Measurements from ENCODE around the gene COMP.

The COMP gene

DNA sequence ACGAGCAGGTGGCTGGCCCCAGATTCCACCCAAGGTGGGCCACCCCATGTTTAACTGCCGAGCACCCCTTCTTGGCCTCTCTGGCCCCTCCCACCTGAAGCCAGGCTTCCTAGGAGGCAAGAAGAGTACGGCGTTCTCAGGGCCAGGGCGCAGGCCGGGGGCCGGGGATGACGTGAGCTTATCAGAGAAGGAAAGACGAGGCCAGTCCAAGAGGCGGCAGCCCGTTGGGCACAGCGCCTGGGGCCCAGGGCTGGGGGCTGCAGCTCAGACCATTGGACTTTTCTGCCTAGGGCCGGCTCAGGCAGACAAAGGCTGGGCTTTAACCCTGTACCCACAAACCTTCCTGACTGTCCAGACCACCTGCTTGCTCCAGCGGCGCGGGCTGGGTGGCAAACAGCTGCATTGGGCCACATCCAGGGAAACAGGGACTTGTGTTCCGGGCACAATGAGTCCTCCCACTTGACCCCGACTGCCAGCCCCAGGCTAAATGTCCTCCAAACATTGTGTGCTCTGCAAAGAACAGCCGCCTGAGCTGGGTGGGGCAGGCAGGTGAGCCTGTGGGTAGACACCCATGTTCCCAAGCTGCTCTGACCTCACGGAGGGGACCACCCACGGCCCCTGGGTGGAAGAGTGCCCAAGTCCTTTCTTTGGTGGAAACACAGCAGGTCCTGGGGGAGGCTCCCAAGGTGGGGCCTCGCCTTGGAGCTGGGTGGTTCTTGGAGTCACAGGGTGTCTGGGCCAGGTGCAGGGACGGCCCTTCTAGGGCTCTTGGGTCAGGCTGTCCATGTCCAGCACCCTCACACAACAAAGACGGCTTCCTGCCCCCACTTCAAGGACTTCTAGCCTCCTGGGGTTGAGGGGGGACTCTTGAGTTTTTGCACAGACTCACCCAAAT lies 21.9 kb downstream of the COMP start:
- DNase-seq, result peak; percentile 7

DNA sequence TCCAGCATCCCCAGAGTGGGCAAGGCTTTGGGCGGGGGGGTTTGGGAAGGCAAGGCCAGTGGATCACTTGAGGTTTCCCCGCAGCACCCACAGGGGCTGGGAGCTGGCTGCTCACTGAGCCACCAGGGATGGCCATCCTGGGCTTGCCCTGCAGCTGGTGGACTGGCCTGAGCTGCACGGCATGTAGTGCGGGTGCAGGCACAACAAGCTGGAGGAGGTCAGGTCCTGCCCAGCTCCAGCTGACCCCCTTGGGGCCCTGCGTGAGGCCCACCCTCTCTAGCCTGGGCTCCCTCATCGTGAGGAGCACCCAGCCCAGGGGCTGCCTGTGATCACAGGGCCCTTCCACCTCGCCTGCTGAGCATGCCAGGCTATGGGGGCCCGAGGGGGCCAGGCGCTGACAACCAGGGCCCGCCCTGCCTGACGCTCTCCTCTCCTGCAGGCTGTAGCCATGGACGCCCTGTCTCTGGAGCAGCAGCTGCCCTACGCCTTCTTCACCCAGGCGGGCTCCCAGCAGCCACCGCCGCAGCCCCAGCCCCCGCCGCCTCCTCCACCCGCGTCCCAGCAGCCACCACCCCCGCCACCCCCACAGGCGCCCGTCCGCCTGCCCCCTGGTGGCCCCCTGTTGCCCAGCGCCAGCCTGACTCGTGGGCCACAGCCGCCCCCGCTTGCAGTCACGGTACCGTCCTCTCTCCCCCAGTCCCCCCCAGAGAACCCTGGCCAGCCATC lies 22.9 kb downstream of the COMP start:
- no peak for DNase-seq

DNA sequence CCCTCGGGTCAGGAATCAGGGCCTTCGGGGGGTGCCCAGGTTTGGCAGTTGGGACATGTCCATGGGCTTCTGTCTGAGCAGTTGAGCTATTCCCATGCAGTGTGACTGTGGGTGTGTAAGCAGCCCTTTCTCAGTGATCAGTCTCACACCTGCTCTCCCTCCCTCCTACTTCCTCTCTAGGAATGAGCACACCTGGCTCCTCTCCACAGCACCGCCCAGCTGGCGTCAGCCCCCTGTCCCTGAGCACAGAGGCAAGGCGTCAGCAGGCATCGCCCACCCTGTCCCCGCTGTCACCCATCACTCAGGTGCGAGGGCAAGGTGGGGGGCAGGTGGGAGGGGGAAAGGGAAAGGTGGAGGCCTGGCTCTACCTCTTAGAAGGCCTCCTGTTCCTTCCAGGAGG lies 25.9 kb downstream of the COMP start:
- DNase-seq, result no peak

DNA sequence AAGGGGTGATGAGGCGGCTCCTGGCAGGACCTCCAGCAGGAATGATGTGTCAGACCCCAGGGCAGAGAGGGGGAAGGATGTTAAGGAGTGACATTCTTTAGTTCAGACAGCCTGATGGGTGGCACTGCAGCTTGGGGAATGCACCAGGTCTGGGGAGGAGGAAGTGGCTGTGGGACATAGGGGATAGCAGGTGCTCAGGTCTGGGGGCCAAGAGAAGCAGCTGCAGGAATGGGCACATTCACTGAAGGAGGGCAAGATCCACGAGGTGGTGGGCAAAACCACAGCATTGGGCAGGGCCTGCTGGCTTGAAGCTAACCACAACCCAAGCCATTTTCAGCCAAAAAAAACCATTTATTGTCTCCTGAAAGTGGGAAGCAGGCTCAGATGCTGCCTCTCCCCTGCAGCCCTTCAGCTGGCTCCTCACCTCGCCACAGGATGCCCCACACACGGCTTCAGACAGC lies 26.5 kb downstream of the COMP start:
- no peak for DNase-seq

DNA sequence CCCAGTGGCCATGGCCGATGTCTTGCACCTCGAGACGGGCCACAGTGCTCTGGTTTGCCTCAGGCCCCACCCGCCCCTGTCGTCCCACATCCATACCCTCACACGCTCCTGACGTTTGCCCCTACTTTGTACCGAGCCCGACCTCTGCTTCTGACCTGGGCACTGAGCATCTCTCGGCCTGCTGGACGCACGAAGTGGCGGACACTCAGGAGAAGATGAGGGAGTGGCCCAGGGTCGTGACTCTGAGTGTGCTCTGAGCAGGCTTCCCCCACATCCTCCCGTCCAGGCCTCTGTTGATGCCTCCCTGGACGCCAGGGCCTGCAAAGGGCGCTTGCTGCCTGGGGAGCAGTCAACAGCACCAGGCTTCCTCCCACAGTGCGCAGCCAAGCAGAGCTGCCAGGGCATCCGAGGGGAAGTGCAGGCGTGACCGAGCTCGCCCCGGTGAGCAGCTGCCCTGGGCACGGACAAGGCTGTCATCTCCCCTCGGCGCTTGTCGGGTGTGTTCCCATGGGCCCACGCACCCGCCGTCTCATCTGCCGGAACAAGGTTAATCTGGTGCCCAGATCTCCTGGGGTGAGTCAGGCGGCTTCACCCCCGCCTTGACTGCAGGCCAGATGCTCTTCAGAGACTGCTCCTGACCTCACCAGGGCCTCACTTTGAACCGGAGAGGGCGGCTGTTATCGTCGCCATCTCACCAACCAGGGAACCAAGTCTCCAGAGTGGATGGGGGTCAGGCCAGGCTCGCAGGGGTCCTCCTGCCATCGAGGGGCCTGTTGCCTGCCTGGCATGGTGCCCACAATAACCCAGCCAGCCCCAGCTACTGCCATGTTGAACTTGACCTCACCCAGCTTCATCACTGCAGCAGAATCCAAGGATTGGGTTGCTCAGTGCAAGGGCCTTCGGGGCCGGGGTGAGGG lies 27.2 kb downstream of the COMP start:
- DNase-seq, result peak; percentile 44

DNA sequence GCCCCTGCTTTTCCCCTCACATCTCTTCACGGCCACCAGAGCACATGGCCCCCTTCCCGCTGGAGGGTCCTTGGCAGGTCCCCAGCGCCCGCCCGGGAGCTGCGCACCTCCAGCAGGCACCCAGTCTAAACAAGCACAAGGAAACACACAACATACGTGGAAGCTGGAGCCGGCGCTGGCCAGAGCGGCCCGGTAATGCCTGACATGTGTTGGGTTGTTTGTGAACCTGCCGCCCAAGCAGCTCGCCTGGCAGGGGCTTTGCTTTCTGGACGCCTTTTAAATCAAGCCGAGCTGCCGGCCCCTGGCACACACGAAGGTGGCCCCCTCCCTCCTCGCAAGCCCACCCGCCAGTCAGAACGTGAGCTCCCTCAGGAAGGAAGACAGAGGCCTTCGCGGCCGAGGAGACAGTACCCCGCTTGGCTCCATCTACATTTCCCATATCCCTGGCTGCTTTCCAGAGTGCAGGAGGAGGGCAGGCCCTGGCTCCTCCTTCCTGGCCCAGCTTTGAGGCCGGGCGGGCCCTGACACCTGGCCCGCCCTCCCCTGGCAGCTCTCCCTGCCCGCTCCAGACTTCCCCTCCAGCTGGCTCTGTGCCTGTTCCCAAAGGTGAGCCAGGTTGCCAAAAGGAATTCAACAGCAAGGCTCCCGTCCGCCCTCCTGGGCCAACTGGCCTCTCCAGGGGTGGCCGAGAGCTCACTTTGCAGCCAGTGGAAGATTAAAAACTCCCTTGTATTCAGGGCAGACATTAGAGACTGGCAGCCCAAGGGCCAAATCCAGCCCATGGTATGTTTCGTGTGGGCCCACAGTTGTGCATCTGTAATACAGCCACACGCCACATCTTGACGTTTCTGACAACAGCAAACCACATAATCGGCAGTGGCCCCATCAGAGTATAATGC lies 28.7 kb downstream of the COMP start:
- peak; percentile 92 for DNase-seq

DNA sequence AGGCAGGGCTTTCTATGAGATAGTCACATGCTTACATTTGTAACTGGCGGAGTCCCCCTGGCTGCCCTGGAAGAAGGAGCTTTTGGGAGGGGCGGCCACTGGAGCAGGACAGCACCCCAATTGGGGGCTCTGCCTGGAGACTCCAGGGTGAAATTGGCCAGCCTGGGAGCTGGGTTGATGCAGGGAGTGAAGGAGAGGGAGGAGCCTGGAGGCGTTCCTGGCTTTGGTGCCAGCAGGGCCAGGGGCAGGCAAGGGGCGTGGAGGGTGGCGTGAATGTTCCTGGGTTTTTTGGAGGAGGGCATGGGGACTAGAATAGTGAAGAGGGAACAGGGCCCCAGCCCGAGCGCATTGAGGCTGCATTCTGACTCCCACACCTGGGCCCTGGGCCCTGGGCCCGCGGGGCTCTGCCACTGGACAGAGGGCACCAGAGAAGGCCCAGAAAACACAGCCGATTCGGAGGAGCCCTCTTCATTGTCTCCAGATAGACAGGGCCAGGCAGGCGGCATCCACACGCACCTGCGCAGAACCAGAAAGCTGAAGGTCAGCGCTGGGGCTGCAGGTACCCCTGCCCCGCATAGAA lies 29.5 kb downstream of the COMP start:
- DNase-seq, result peak; percentile 38

DNA sequence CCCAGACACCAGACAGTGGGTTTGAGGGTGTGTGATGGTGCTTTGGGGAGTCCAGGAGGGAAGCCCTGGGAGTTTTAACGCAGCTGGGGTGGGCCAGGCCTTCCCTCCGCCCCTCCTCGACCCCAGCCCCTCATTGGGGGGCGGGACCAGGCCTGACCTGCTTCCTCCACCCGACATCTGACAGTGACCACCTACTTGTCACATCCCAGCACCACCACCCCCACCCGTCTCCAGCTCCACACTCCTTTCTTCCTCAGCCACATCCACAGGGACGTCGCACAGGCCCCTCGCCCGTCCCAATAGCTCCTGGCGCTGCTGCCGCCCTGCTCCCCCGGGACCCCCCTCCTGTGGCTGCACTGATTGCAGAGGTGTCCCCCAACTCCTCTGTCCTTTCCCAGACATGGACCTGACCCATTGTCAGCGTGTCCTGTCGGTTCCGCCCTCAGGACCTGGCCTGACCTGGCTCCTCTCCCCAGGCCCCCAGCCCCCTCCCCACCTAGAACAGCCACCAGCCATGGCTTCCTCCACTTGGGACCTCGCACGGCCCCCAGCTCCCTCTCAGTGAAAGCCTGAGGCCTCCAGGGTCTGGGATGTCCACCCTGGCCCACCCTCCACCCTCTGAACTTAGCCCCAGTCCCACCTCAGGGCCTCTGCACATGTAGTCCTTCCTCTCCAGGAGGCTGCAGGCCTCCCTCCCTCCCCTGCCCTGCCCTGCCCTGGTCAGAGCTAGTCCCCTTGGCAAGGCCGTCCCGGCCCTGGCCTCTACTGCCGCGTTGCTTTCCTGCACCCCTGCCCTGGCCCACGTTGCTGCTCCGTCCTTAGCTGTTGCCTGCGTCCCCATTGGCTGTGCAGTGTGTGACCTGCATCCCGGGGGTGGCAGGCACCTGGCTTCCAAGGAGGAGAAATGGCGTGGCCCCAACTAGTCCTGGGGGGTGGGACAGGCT lies 30.4 kb downstream of the COMP start:
- no peak for DNase-seq

DNA sequence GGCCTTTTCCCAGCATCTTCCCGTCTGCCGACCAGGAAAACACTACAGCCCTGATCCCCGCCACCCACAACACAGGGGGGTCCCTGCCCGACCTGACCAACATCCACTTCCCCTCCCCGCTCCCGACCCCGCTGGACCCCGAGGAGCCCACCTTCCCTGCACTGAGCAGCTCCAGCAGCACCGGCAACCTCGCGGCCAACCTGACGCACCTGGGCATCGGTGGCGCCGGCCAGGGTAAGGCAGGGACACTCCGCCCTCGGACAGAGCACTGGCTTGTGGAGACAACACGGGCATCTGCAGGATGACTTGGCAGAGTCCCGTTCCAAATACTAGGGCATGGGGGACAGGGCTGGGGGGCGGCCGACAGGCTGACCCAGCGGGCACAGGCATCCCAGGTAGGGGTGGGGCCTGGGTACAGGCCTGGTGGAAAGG lies 31.1 kb downstream of the COMP start:
- DNase-seq, result no peak

DNA sequence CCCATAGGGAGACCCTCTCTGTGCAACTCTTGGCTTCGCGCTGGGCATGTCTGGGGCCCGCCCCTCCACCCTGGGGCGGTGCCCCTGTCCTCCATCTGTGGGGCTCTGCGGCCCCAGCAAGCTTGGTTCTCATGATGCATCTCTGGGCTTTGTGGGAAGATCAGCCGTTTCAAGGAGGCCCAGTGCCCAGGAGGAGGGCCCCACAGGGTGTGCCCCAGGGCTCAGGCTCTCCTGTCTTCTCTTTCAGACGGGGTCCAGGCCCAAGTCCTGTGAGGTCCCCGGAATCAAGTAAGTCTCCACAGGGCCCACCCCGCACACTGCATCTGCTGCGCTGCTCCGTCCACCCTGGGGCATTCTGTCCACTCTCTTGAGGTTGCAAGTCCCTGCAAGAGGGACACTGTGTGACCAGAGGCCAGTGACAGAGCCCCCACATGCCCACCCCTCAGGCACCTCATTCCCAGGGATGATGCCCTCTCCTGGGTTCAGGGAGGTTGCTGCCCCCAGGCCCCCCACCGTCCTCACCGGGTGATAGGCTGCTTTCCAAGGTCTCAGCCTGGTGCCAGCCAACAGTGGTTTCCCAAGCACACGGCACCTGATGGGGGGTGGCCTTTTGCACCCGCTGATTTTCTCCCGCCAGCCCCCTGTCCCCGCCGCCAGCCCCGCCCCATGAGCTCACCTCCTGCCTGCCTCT lies 31.7 kb downstream of the COMP start:
- DNase-seq, result no peak

DNA sequence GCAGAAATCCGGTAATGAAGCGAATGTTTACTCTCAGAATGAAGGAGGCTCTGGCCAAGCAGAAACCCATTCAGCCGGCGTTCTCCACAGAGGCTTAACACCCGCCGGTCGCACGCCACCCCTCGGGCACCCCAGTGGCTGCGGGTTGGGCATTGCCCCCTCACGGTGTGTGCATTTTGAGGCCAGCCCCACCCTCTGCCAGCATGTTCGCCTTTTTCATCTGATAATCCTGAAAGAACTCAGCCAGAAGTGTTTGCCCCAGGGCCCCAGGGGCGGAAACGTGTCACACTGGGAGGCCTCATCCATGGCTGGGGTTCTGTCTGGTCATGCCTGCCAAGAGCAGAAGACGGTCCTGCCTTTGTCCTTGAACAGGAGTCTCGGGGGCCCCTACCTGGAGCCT lies 34.2 kb downstream of the COMP start:
- DNase-seq, result no peak

DNA sequence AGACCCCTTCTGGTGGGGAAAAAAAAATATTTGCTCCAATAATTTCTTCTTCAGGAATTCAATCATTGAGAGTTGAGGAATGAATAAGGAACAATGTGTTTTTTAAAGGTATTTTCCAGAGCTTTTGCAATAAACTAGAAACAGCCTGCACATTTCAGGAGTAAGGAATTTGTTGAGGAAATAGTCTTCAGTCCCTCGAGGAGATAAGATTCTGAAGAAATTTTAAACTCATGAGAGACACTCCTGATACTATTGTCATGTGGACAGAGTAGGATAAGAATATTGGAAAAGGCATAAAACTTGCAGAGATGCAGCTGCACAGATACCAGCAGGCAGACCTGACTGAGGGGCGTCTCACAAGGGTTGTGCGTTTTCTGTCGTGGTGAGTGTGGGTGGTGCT lies 36.6 kb downstream of the COMP start:
- DNase-seq, result no peak

DNA sequence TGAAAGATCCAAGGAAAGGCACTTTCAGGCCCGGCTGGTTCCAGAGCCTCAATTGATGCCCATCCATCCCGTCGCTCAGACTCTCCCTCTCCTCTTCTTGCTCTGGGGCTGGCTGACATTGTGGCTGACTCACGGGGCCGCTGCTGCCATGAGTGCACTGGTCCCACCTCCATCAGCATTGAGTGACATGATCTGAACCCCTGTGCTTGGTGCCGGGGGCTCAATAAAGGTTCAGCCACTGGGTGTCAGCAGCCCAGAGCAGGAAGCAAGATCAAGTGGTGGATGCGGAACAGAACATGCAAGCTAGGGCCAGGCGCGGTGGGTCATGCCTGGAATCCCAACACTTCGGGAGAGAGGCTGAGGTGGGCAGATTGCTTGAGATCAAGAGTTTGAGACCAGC lies 39.5 kb downstream of the COMP start:
- no peak for DNase-seq

DNA sequence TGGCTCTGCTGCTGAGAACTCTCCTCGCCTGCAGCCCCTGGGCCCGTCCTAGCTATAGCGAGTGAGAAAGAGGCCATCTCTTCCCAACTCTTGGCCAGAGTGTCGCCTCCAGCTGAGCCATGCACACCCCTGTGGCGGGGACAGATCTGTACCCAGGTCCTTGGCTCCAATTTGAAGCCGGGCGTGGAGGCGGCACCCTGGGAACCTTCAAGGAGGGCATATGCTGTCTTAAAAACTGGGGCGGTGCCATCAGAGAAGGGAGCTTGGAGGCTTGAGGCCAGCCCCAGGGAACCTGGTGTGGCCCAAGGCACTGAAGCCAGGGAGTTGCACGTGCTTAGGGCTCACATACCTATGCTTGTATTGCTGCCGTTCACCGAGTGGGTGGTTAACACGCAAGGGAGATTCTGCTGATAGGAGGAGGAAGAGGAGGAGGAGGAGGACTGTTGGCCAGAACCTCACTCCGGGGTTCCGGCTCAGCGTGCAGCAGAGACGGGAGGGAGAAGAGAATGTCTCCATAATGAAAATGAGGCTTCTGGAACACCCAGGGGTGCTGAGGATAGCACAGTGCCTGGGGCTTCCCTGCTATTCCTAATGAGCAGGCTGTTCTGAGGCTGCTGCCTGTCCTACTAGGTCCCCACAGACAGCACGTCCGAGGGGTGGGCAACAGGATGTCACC lies 40.7 kb downstream of the COMP start:
- DNase-seq, result no peak

DNA sequence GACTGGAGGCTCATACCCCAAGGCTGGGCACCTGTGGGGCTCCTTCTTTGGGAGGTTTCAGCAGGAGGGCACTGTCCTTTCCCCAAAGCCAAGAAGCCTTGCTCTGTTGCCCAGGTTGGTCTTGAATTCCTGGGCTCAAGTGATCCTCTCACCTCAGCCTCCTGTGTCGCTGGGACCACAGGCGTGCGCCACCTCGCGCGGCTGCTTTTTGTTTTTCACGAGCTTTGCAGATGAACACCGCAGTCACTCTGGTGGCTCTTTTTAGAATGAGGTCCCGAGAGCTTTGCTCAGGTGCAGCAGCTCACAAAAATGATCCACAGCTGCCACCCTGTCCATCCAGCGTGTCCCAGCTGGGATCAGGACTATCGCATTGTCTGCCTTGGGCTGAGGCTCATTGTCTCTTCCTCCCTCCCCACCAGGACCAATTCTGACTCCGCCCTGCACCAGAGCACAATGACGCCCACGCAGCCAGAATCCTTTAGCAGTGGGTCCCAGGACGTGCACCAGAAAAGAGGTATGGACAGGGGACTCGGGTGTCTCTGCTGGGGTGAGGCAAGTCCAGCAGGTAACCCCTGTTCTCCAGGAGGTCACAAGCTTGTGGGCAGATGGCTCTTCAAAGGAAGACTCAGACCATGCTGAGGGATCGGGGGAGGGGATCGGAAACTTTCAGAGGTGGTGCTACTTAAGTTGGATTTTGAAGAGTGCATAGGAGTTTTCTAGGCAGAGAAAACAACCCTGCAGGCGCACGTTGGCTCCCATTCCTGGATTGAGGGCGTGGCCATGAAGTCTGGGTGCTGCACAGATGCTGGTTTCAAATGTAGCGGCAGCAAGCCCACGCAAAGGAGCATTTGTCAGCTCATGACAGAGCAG lies 41.5 kb downstream of the COMP start:
- no peak for DNase-seq

DNA sequence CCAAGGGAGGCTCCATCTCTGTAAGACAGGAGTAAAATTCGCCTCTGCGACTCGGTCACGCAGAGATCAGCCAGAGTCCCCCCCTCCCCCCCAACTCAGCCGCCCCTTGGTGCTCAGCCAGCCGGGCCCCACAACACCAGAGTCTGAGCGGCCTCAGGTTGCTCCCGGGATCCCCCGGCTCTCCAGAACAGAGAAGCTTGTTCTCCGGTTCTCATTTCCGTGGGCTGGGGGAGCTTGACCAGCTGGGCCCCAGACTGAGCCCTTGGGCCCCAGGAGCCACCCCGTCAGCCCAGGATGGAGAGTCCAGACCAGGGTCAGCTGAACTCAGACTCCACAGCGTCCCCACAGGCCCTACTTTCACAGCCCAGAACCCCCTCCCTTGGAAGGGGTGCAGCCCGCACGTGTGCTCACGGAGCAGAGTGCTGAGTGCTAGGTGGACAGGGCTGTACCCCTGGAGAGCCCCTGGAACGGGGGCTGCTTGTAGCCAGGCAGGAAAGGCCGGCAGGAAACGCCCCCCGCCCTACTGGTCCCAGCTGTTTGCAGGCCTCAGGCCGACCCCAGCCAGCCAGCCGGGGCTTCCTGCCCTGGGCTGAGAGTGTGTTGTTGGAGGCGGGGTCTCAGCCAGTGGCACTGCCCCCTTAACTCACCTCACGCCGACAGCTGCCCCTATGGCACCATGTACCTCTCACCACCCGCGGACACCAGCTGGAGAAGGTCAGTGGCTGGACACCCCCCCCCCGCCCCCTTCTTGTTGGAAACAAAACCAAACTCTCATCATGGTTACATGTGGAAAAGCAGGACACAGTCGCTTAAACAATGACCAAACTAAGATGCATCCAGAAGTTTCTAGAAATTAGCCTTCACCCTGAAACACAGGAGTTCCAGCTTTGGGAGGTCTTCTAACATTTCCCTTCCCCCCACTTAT lies 44.4 kb downstream of the COMP start:
- DNase-seq, result no peak

DNA sequence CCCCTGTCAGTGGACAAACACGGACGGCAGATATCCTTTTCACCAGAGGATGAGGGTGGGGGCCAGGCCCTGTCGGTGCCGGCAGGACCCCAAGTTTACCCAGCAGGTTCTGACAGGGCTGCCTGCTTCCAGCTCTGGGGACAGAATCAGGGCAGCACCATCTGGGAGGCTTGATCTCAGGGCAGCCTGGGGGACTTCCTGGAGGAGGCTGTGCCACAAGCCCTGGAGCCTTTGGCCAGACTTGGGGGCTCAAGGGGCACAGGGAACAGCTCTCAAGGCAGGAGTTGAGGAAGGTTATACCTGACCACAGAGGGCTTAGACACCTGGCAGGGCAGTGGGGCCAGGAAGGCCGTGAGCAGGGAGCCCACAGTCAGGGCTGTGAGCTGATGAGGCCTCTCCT lies 45.2 kb downstream of the COMP start:
- DNase-seq, result no peak

Data from NCI-H1092 treated with DMSO at 0.1 percent for 48 hours (cell line).